ENCODE data around the gene ITGB2. TPM values are rescaled to one million over a fixed set of nuclear protein-coding genes. Genes with fewer than 3 reads are reported as not detected.

The ITGB2 gene
- total RNA-seq, 1 donor from 2014 or later: 0.74 TPM

GRCh38 chr21:44943686-44944550 lies 23.2 kb upstream of the ITGB2 start:
- Mint-ChIP-seq H3K4me1 (peaks cover 27% of the 10 kb centered on the region), H3K36me3 (peaks cover 13% of the 10 kb centered on the region), H3K27me3 (ENCODE audit: low read depth) (no peaks in the 10 kb centered on the region), H3K9me3 (no peaks in the 10 kb centered on the region), H3K27ac (no peak overlapping the region), H3K4me3 (no peak overlapping the region)
- no peak for DNase-seq (ENCODE audit: low spot score in 2 of 2, unreplicated experiment in 2 of 2)
- no peak for TF ChIP-seq CTCF (IDR thresholded peaks at IDR 0.05; ENCODE audit: unreplicated experiment)

DNA sequence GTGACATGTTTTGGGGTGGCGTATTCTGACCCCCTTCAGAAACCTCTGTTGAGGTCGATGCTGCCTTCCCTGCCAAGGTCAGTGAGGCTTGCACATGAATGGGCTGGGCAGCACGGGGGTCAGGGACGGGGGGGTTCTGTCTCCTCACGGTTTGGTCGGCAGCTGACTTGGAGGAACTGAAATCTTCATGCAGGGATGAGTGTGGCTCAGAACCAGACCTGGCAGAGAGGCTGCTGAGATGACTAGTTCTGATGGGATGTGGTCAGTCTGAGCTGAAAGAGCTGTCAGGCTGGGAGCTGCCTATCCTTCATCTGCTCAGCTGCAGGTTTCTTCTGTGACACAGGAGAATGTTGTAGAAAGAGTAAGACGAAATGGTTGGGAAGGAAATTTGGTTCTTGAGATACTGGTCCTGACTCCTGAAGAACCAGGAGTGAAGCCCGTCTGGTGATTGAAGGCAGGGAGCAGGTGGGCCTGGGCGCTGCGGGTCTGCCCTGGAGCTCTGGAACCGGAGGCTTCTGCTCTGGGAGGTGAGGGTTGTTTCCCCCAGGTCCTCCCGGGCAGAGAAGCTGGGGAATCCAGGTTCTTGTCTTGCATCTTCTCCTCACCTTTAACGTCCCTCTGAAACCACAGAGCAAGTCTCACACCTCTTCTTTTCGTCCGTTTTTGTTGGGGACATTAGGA lies 22.4 kb upstream of the ITGB2 start:
- no peaks in the 10 kb centered on the region for H3K27me3 Mint-ChIP-seq (ENCODE audit: low read depth)
- H3K4me1 Mint-ChIP-seq: peaks cover 27% of the 10 kb centered on the region
- DNase-seq (ENCODE audit: low spot score in 2 of 2, unreplicated experiment in 2 of 2): no peak
- TF ChIP-seq CTCF (IDR thresholded peaks at IDR 0.05; ENCODE audit: unreplicated experiment): no peak
- H3K27ac Mint-ChIP-seq: no peak overlapping the region
- peaks cover 13% of the 10 kb centered on the region for H3K36me3 Mint-ChIP-seq
- H3K9me3 Mint-ChIP-seq: no peaks in the 10 kb centered on the region
- H3K4me3 Mint-ChIP-seq: no peak overlapping the region

DNA sequence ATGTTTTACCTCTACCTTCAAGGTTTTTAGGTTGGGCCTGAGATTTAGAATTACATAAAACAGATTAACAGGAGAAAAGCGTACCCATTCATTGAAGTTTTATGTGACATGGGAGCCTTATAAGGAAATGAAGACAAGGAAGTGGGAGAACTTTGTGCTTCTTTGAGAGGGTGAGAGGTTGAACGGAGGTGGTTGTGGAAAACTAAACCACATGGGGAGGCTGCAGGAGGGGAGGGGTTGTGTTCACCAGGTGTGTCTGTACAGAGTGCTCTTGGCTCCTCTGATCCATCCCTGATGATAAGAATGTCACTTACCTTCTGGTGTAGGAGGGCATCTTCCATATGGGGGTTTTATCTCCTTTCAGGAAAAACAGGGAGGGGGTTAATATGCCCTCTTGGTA lies 21.9 kb upstream of the ITGB2 start:
- Mint-ChIP-seq H3K4me1 (peaks cover 27% of the 10 kb centered on the region), H3K9me3 (no peaks in the 10 kb centered on the region), H3K27ac (no peak overlapping the region), H3K4me3 (no peak overlapping the region), H3K27me3 (ENCODE audit: low read depth) (no peaks in the 10 kb centered on the region), H3K36me3 (peaks cover 13% of the 10 kb centered on the region)
- no peak for DNase-seq (ENCODE audit: low spot score in 2 of 2, unreplicated experiment in 2 of 2)
- no peak for TF ChIP-seq CTCF (IDR thresholded peaks at IDR 0.05; ENCODE audit: unreplicated experiment)

DNA sequence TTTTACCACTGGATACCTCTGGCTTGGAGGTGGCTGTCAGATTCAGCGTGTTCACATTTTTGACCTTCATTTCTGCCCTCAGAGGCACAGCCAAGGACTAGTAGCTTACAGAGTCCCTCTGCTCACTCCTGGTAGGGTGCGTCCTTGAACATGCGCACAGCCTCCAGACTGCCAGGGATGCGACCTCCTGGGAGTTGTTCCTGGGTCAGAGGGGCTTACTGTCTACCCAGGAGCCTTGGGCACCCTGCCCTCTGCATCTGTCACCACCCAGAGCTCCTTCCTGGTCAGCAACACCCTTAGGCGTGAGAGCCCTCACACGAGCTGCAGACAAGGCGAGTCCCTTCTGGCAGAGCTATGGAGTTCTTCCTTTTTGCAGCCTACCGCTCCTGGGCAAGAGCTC lies 20.9 kb upstream of the ITGB2 start:
- no peaks in the 10 kb centered on the region for H3K9me3 Mint-ChIP-seq
- no peak for DNase-seq (ENCODE audit: low spot score in 2 of 2, unreplicated experiment in 2 of 2)
- H3K27me3 Mint-ChIP-seq (ENCODE audit: low read depth): no peaks in the 10 kb centered on the region
- peak overlapping the region; percentile 76 for H3K4me3 Mint-ChIP-seq
- no peak overlapping the region for H3K27ac Mint-ChIP-seq
- peaks cover 27% of the 10 kb centered on the region for H3K4me1 Mint-ChIP-seq
- H3K36me3 Mint-ChIP-seq: peaks cover 13% of the 10 kb centered on the region
- no peak for TF ChIP-seq CTCF (IDR thresholded peaks at IDR 0.05; ENCODE audit: unreplicated experiment)

DNA sequence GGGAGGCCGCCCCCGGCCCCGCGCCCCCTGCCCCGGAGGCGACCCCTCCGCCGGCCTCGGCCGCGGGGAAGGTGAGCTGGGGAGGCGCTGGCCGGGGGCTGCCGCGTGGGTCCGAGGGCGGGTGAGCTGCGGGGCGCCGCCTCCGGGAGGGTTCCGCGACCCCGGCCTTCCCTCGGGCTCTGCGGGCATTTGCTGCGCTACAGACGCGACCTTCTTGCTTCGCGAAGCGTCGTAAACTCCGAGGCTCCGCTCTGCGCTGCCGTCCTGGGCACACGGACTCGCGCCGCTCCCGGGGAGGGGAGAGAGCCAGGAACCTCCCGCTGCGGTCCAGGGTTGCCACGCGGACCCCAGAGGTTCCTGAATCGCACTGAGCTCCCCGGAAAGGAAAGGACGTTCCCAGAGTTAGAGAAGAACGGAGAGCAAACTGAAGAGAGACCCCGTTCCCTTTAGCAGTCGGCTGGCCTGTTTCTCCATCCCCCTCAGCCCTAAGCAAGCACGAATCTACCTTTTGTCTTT lies 19.5 kb upstream of the ITGB2 start:
- Mint-ChIP-seq H3K4me1 (peaks cover 27% of the 10 kb centered on the region), H3K4me3 (peak overlapping the region; percentile 80), H3K27me3 (ENCODE audit: low read depth) (no peaks in the 10 kb centered on the region), H3K27ac (peak overlapping the region; percentile 59), H3K9me3 (no peaks in the 10 kb centered on the region), H3K36me3 (peaks cover 11% of the 10 kb centered on the region)
- no peak for DNase-seq (ENCODE audit: low spot score in 2 of 2, unreplicated experiment in 2 of 2)
- TF ChIP-seq CTCF (IDR thresholded peaks at IDR 0.05; ENCODE audit: unreplicated experiment): no peak
